H9 (cell line): ENCODE data around the gene HUS1. TPM values are rescaled to one million over a fixed set of nuclear protein-coding genes. Genes with fewer than 3 reads are reported as not detected.

Experiments
- DNase-seq: peaks from one replicate; pipeline ENCODE4 v3.0.0-alpha.2; 2017
- H2AFZ ChIP-seq: one replicate; pipeline ENCODE4 v1.6.1; 2013; ENCODE audit warnings: mild to moderate bottlenecking, low read length, control low read depth, moderate library complexity
- H2AK5ac ChIP-seq: 2 replicates; pipeline ENCODE4 v1.6.1; 2013; ENCODE audit warnings: low read length, control low read depth, mixed read lengths; ENCODE audit not compliant: insufficient read length
- H2BK120ac ChIP-seq: one replicate; pipeline ENCODE4 v1.6.1; 2013; ENCODE audit warnings: low read depth, mild to moderate bottlenecking, low read length, control low read depth, inconsistent platforms; ENCODE audit not compliant: poor library complexity, severe bottlenecking
- H2BK12ac ChIP-seq: 2 replicates; pipeline ENCODE4 v1.6.1; 2013; ENCODE audit warnings: low read length, control low read depth, mixed read lengths, low read depth; ENCODE audit not compliant: insufficient read length
- H2BK15ac ChIP-seq: 2 replicates; pipeline ENCODE4 v1.6.1; 2013; ENCODE audit warnings: low read depth, low read length, control low read depth
- H2BK20ac ChIP-seq: one replicate; pipeline ENCODE4 v1.6.1; 2013; ENCODE audit warnings: low read depth, mild to moderate bottlenecking, low read length, control low read depth, inconsistent platforms; ENCODE audit not compliant: poor library complexity, severe bottlenecking
- H2BK5ac ChIP-seq: 2 replicates; pipeline ENCODE4 v1.6.1; 2013; ENCODE audit warnings: low read length, control low read depth, mixed read lengths; ENCODE audit not compliant: insufficient read length
- H3K14ac ChIP-seq: 2 replicates; pipeline ENCODE4 v1.6.1; 2013; ENCODE audit warnings: low read length, control low read depth; ENCODE audit not compliant: insufficient read depth
- H3K18ac ChIP-seq: 2 replicates; pipeline ENCODE4 v1.6.1; 2013; ENCODE audit warnings: low read depth, mild to moderate bottlenecking, mixed read lengths, low read length, control low read depth; ENCODE audit not compliant: insufficient read length
- H3K23ac ChIP-seq: 2 replicates; pipeline ENCODE4 v1.6.1; 2013; ENCODE audit warnings: low read length, control low read depth, mixed read lengths, low read depth; ENCODE audit not compliant: insufficient read length
- H3K23me2 ChIP-seq: 2 replicates; pipeline ENCODE4 v1.6.1; 2013; ENCODE audit warnings: low read depth, mild to moderate bottlenecking, mixed read lengths, low read length, control low read depth; ENCODE audit not compliant: insufficient read length, poor library complexity, severe bottlenecking
- H3K27ac ChIP-seq: 2 replicates; pipeline ENCODE4 v1.5.1; 2013; ENCODE audit warnings: low read length, control low read depth, mixed read lengths, low read depth; ENCODE audit not compliant: insufficient read length
- H3K27me3 ChIP-seq: 2 replicates; pipeline ENCODE4 v1.6.1; 2013; ENCODE audit warnings: low read length, control low read depth, inconsistent platforms; ENCODE audit not compliant: insufficient read depth
- H3K4ac ChIP-seq: 2 replicates; pipeline ENCODE4 v1.6.1; 2013; ENCODE audit warnings: low read depth, mild to moderate bottlenecking, control low read depth, inconsistent platforms, low read length, moderate library complexity
- H3K4me1 ChIP-seq: 2 replicates; pipeline ENCODE4 v1.6.1; 2013; ENCODE audit warnings: low read length, control low read depth, inconsistent platforms; ENCODE audit not compliant: insufficient read depth
- H3K4me2 ChIP-seq: 2 replicates; pipeline ENCODE4 v1.6.1; 2013; ENCODE audit warnings: low read length, control low read depth, mixed read lengths; ENCODE audit not compliant: insufficient read length, insufficient read depth
- H3K56ac ChIP-seq: 2 replicates; pipeline ENCODE4 v1.6.1; 2013; ENCODE audit warnings: low read depth, mild to moderate bottlenecking, mixed read lengths, low read length, control low read depth; ENCODE audit not compliant: insufficient read length
- H3K79me1 ChIP-seq: 2 replicates; pipeline ENCODE4 v1.6.1; 2013; ENCODE audit warnings: low read depth, mild to moderate bottlenecking, moderate library complexity, low read length, control low read depth, inconsistent platforms; ENCODE audit not compliant: insufficient read depth, poor library complexity, severe bottlenecking
- H3K79me2 ChIP-seq: 2 replicates; pipeline ENCODE4 v1.6.1; 2013; ENCODE audit warnings: low read length, control low read depth, inconsistent platforms; ENCODE audit not compliant: insufficient read depth
- H3K9ac ChIP-seq: 2 replicates; pipeline ENCODE4 v1.6.1; 2013; ENCODE audit warnings: low read length, control low read depth, mixed read lengths; ENCODE audit not compliant: insufficient read length; ENCODE audit errors: extremely low read depth
- H3K9me3 ChIP-seq: one replicate; pipeline ENCODE4 v1.6.1; 2013; ENCODE audit warnings: low read depth, low read length, inconsistent platforms; ENCODE audit not compliant: control insufficient read depth
- H3T11ph ChIP-seq: one replicate; pipeline ENCODE4 v1.6.1; 2013; ENCODE audit warnings: mild to moderate bottlenecking, low read length, control low read depth, inconsistent platforms
- H4K20me1 ChIP-seq: one replicate; pipeline ENCODE4 v1.6.1; 2013; ENCODE audit not compliant: control insufficient read depth, insufficient read length, insufficient read depth
- H4K5ac ChIP-seq: 2 replicates; pipeline ENCODE4 v1.6.1; 2013; ENCODE audit warnings: low read depth, mild to moderate bottlenecking, mixed read lengths, low read length, control low read depth; ENCODE audit not compliant: insufficient read length
- H4K8ac ChIP-seq: replicated peaks from 2 replicates; pipeline ENCODE4 v1.6.1; 2013; ENCODE audit warnings: low read length, control low read depth, mixed read lengths, low read depth; ENCODE audit not compliant: insufficient read length
- H4K91ac ChIP-seq: 2 replicates; pipeline ENCODE4 v1.6.1; 2013; ENCODE audit warnings: low read depth, mild to moderate bottlenecking, moderate library complexity, mixed read lengths, low read length, control low read depth; ENCODE audit not compliant: insufficient read length
- H3K27ac Mint-ChIP-seq, 3 experiments: 2 replicates in 2 of 3; 3 replicates in 1 of 3; pipeline ENCODE4 v1.8.0; 2020 to 2021; ENCODE audit warnings: mixed read lengths in 3 of 3, mild to moderate bottlenecking in 1 of 3, moderate library complexity in 1 of 3
- H3K27me3 Mint-ChIP-seq: 2 replicates; pipeline ENCODE4 v1.8.0; 2021; ENCODE audit warnings: low read depth, mild to moderate bottlenecking, moderate library complexity, mixed read lengths
- H3K36me3 Mint-ChIP-seq, 3 experiments: 2 replicates in 2 of 3; 3 replicates in 1 of 3; pipeline ENCODE4 v1.8.0; 2020 to 2021; ENCODE audit warnings: low read depth in 3 of 3, mixed read lengths in 3 of 3; ENCODE audit not compliant: insufficient read depth in 1 of 3
- H3K4me1 Mint-ChIP-seq, 2 experiments: 2 replicates each; pipeline ENCODE4 v1.8.0; 2020; ENCODE audit warnings: mixed read lengths in 2 of 2
- H3K4me3 Mint-ChIP-seq, 2 experiments: 2 replicates in 1 of 2; 3 replicates in 1 of 2; pipeline ENCODE4 v1.8.0; 2020 to 2021; ENCODE audit warnings: mild to moderate bottlenecking in 2 of 2, mixed read lengths in 2 of 2, moderate library complexity in 1 of 2
- H3K9me3 Mint-ChIP-seq, 2 experiments: 2 replicates in 1 of 2; 3 replicates in 1 of 2; pipeline ENCODE4 v1.8.0; 2020; ENCODE audit warnings: mild to moderate bottlenecking in 2 of 2, mixed read lengths in 2 of 2, moderate library complexity in 1 of 2
- CTCF ChIP-seq: fragments of 200-600 bp; sonication (generic); conservative IDR thresholded peaks from 3 replicates; pipeline ENCODE4 v1.8.0; 2021; ENCODE audit warnings: antibody characterized with exemption, mild to moderate bottlenecking
- WGBS: extraction: QIAGEN DNeasy Blood & Tissue Kit; methylation state at CpG from one replicate; pipeline ENCODE4 v1.1.7; 2013; ENCODE audit warnings: missing lambda C conversion rate, low lambda C conversion rate, mixed read lengths; ENCODE audit not compliant: insufficient read length; ENCODE audit errors: extremely low coverage; 5-methylcytosine and 5-hydroxymethylcytosine counted together
- total RNA-seq: library from RNA; stranded (reverse); gene quantifications from 2 replicates; pipeline ENCODE4 v1.2.1, GENCODE V29; 2021

The HUS1 gene
- total RNA-seq, 1 experiment from 2014 or later = 43.1 TPM

- no peaks in the 10 kb centered on the region for H3K27me3 ChIP-seq
- Mint-ChIP-seq H3K27me3 (peaks cover 2% of the 10 kb centered on the region), H3K9me3 (0 out of 5 replicates have a peak, but pooled peaks cover 0 to 2% of the 10 kb centered on the region in 2 experiments), H3K4me3 (no peak overlapping the region), H3K36me3 (no peaks in the 10 kb centered on the region), H3K4me1 (peaks cover 7 to 12% of the 10 kb centered on the region in 2 experiments), H3K27ac (no peak overlapping the region)
- H3K9me3 ChIP-seq = no peaks in the 10 kb centered on the region
- no peak overlapping the region for H2BK20ac ChIP-seq
- peak; percentile 43 for TF ChIP-seq CTCF
- no peak overlapping the region for H3K27ac ChIP-seq
- H3K4me1 ChIP-seq = no peaks in the 10 kb centered on the region
- H3K23ac ChIP-seq = no peak overlapping the region
- no peak overlapping the region for H3K4ac ChIP-seq
- H4K8ac ChIP-seq = no peak overlapping the region
- DNase-seq = no peak
- no peak overlapping the region for H2AFZ ChIP-seq
- H2BK12ac ChIP-seq = no peak overlapping the region
- H3K4me2 ChIP-seq = no peak overlapping the region
- H4K5ac ChIP-seq = no peak overlapping the region
- H4K20me1 ChIP-seq = no peaks in the 10 kb centered on the region
- no peak overlapping the region for H3K18ac ChIP-seq
- no peak overlapping the region for H3K9ac ChIP-seq
- no peak overlapping the region for H2BK15ac ChIP-seq
- H4K91ac ChIP-seq = no peak overlapping the region
- H3K14ac ChIP-seq = no peak overlapping the region
- no CpG with 5 or more reads among the region's 4 CpGs for WGBS
- H3T11ph ChIP-seq = no peak overlapping the region
- H2BK5ac ChIP-seq = no peak overlapping the region
- no peak overlapping the region for H2AK5ac ChIP-seq
- no peaks in the 10 kb centered on the region for H3K79me1 ChIP-seq
- H3K79me2 ChIP-seq = no peaks in the 10 kb centered on the region
- H3K56ac ChIP-seq = no peak overlapping the region
- no peaks in the 10 kb centered on the region for H3K23me2 ChIP-seq
- no peak overlapping the region for H2BK120ac ChIP-seq
These were observed 29.8 kb upstream of the HUS1 start for GRCh38 chr7:48009257-48009656.
